SK-N-SH treated with all-trans-retinoic acid at 6 μM for 48 hours (cell line): ENCODE results near the gene ZNF346.

ENCODE experiments used
- ATAC-seq: fragments of 200-7000 bp; cut with Tn5 transposase; 3 replicates; pipeline ENCODE4 v1.9.1; 2020; ENCODE audit warnings: mild to moderate bottlenecking, moderate library complexity
- ARNTL ChIP-seq: fragments of 450-650 bp; formaldehyde crosslinking; IDR thresholded peaks from 2 replicates; pipeline ENCODE4 v1.5.0; 2020; ENCODE audit warnings: low read depth, mild to moderate bottlenecking, moderate library complexity, borderline replicate concordance
- BACH2 ChIP-seq: fragments of 250-450 bp; sonication (Bioruptor Pico); IDR thresholded peaks from 2 replicates; pipeline ENCODE4 v1.9.0; 2021; ENCODE audit warnings: mild to moderate bottlenecking, borderline replicate concordance
- CREB5 ChIP-seq: fragments of 250-450 bp; sonication (Bioruptor Pico); IDR thresholded peaks from 2 replicates; pipeline ENCODE4 v1.5.1; 2020; ENCODE audit warnings: low read depth, mild to moderate bottlenecking, moderate library complexity
- CSDC2 ChIP-seq: fragments of 250-450 bp; sonication (Bioruptor Pico); IDR thresholded peaks from 2 replicates; pipeline ENCODE4 v1.5.0; 2020; ENCODE audit warnings: mild to moderate bottlenecking, moderate library complexity
- CSRNP3 ChIP-seq: fragments of 250-450 bp; sonication (Bioruptor Pico); IDR thresholded peaks from 2 replicates; pipeline ENCODE4 v1.5.1; 2021; ENCODE audit warnings: mild to moderate bottlenecking, moderate library complexity
- ESRRG ChIP-seq: fragments of 250-450 bp; sonication (Bioruptor Pico); IDR thresholded peaks from 2 replicates; pipeline ENCODE4 v1.6.1; 2021; ENCODE audit warnings: mild to moderate bottlenecking
- GLIS3 ChIP-seq: fragments of 250-450 bp; sonication (Bioruptor Pico); IDR thresholded peaks from 2 replicates; pipeline ENCODE4 v1.5.0; 2020; ENCODE audit warnings: mild to moderate bottlenecking, moderate library complexity
- ISL1 ChIP-seq: fragments of 250-450 bp; sonication (Bioruptor Pico); IDR thresholded peaks from 2 replicates; pipeline ENCODE4 v2.1.2; 2022; ENCODE audit warnings: mild to moderate bottlenecking, moderate library complexity
- OSR1 ChIP-seq: fragments of 250-450 bp; sonication (Bioruptor Pico); IDR thresholded peaks from 2 replicates; pipeline ENCODE4 v1.8.0; 2022; ENCODE audit warnings: moderate library complexity, mild to moderate bottlenecking, inconsistent platforms
- POU6F1 ChIP-seq: fragments of 250-450 bp; sonication (Bioruptor Pico); IDR thresholded peaks from 2 replicates; pipeline ENCODE4 v1.8.0; 2021; ENCODE audit warnings: low read depth, mild to moderate bottlenecking, moderate library complexity, borderline replicate concordance
- PPARA ChIP-seq: fragments of 250-450 bp; sonication (Bioruptor Pico); IDR thresholded peaks from 2 replicates; pipeline ENCODE4 v1.5.0; 2020; ENCODE audit warnings: mild to moderate bottlenecking, borderline replicate concordance
- RARB ChIP-seq: fragments of 250-450 bp; sonication (Bioruptor Pico); IDR thresholded peaks from 2 replicates; pipeline ENCODE4 v1.8.0; 2021; ENCODE audit warnings: mild to moderate bottlenecking, moderate library complexity
- TCF4 ChIP-seq: fragments of 250-450 bp; sonication (Bioruptor Pico); IDR thresholded peaks from 2 replicates; pipeline ENCODE4 v1.8.0; 2021; ENCODE audit warnings: mild to moderate bottlenecking, moderate library complexity, borderline replicate concordance
- TOX ChIP-seq: fragments of 250-450 bp; sonication (Bioruptor Pico); IDR thresholded peaks from 2 replicates; pipeline ENCODE4 v1.8.0; 2021; ENCODE audit warnings: mild to moderate bottlenecking, moderate library complexity, borderline replicate concordance
- TSHZ2 ChIP-seq: fragments of 250-450 bp; sonication (Bioruptor Pico); IDR thresholded peaks from 2 replicates; pipeline ENCODE4 v1.5.0; 2020; ENCODE audit warnings: mild to moderate bottlenecking, moderate library complexity
- ZC3H10 ChIP-seq: fragments of 250-450 bp; sonication (Bioruptor Pico); IDR thresholded peaks from 2 replicates; pipeline ENCODE4 v1.5.1; 2021; ENCODE audit warnings: mild to moderate bottlenecking, moderate library complexity
- ZFP3 ChIP-seq: fragments of 250-450 bp; sonication (Bioruptor Pico); IDR thresholded peaks from 2 replicates; pipeline ENCODE4 v1.5.0; 2020; ENCODE audit warnings: mild to moderate bottlenecking, moderate library complexity
- ZFP30 ChIP-seq: fragments of 450-650 bp; formaldehyde crosslinking; IDR thresholded peaks from 2 replicates; pipeline ENCODE4 v1.5.0; 2022; ENCODE audit warnings: mild to moderate bottlenecking, moderate library complexity
- ZNF70 ChIP-seq: fragments of 450-650 bp; formaldehyde crosslinking; IDR thresholded peaks from 2 replicates; pipeline ENCODE4 v1.5.0; 2020; ENCODE audit warnings: mild to moderate bottlenecking, moderate library complexity
- ZNF8 ChIP-seq: fragments of 450-650 bp; formaldehyde crosslinking; IDR thresholded peaks from 2 replicates; pipeline ENCODE4 v1.5.0; 2020; ENCODE audit warnings: mild to moderate bottlenecking, moderate library complexity

ZNF346 gene

GRCh38 chr5:177090813-177091212 is 68.3 kb downstream of the ZNF346 start:
- no peak for ATAC-seq
- TF ChIP-seq CREB5 (no peak), ZC3H10 (CRISPR knock-in tag) (no peak), ESRRG (CRISPR knock-in tag) (no peak), TCF4 (no peak), PPARA (CRISPR knock-in tag) (no peak), TOX (no peak), RARB (no peak), ZFP3 (no peak), ZNF70 (no peak), OSR1 (no peak), BACH2 (CRISPR knock-in tag) (no peak), ISL1 (CRISPR knock-in tag) (no peak)

GRCh38 chr5:177091232-177091631 is 68.7 kb downstream of the ZNF346 start:
- no peak for ATAC-seq
- TF ChIP-seq CREB5 = no peak
- no peak for TF ChIP-seq TOX
- TF ChIP-seq ZNF8 = no peak
- no peak for TF ChIP-seq OSR1
- TF ChIP-seq POU6F1 (CRISPR knock-in tag) = no peak
- TF ChIP-seq ISL1 (CRISPR knock-in tag) = no peak
- no peak for TF ChIP-seq GLIS3 (CRISPR knock-in tag)
- no peak for TF ChIP-seq ZNF70
- TF ChIP-seq RARB = no peak
- TF ChIP-seq, all 23 proteins: peak for 0

GRCh38 chr5:177092178-177093081 is 69.9 kb downstream of the ZNF346 start:
- ATAC-seq = no peak
- no peak for TF ChIP-seq ZFP30
- TF ChIP-seq TOX = no peak
- no peak for TF ChIP-seq POU6F1 (CRISPR knock-in tag)
- no peak for TF ChIP-seq PPARA (CRISPR knock-in tag)
- no peak for TF ChIP-seq ARNTL (CRISPR knock-in tag)
- no peak for TF ChIP-seq CSRNP3 (CRISPR knock-in tag)
- no peak for TF ChIP-seq ZC3H10 (CRISPR knock-in tag)
- TF ChIP-seq BACH2 (CRISPR knock-in tag) = no peak
- TF ChIP-seq TSHZ2 = no peak
- no peak for TF ChIP-seq ZNF70
- no peak for TF ChIP-seq CREB5
- TF ChIP-seq ZNF8 = no peak
- TF ChIP-seq RARB = no peak
- TF ChIP-seq GLIS3 (CRISPR knock-in tag) = no peak
- no peak for TF ChIP-seq CSDC2
